Effector memory CD4-positive, alpha-beta T cell (primary cell): ENCODE data around the gene TMEM127.

ENCODE experiments used
- DNase-seq, 3 donors: peaks; one replicate each; pipeline ENCODE4 v3.0.0-alpha.2; 2020
- H3K27ac ChIP-seq: 2 replicates; pipeline ENCODE4 v1.7.0; 2013; ENCODE audit warnings: mild to moderate bottlenecking, low read length, moderate library complexity; ENCODE audit not compliant: insufficient read depth, poor library complexity, severe bottlenecking
- H3K27me3 ChIP-seq: replicated peaks from 2 replicates; pipeline ENCODE4 v1.7.0; 2013; ENCODE audit warnings: mild to moderate bottlenecking, low read length; ENCODE audit not compliant: insufficient read depth, control insufficient read depth, poor library complexity, severe bottlenecking
- H3K36me3 ChIP-seq: 2 replicates; pipeline ENCODE4 v1.7.0; 2013; ENCODE audit warnings: mild to moderate bottlenecking, low read length, moderate library complexity; ENCODE audit not compliant: control insufficient read depth, insufficient read depth
- H3K4me1 ChIP-seq: 2 replicates; pipeline ENCODE4 v1.7.0; 2013; ENCODE audit warnings: low read length, mild to moderate bottlenecking; ENCODE audit not compliant: control insufficient read depth, insufficient read depth, poor library complexity, severe bottlenecking
- H3K4me3 ChIP-seq: 2 replicates; pipeline ENCODE4 v1.7.0; 2013; ENCODE audit warnings: low read length, low read depth, mild to moderate bottlenecking; ENCODE audit not compliant: insufficient read depth, poor library complexity, severe bottlenecking
- H3K9me3 ChIP-seq: 2 replicates; pipeline ENCODE4 v1.7.0; 2013; ENCODE audit warnings: mild to moderate bottlenecking, low read length, moderate library complexity; ENCODE audit not compliant: control insufficient read depth

TMEM127 gene

GRCh38 chr2:96208143-96209010, 57.4 kb downstream of the TMEM127 start, which contains the start of gene STARD7:
Gene STARD7 (minus strand): TSS chr2:96208827. CDS start chr2:96208434, 393 bp downstream.
- Histone ChIP-seq H3K27me3 (no peaks in the 10 kb centered on the region), H3K9me3 (no peaks in the 10 kb centered on the region), H3K4me1 (peaks cover 25% of the 10 kb centered on the region), H3K36me3 (no peaks in the 10 kb centered on the region), H3K27ac (peak within 1 kb of the TSS; percentile 69), H3K4me3 (peak within 1 kb of the TSS; percentile 92)
- peak; percentile 84 to 93 (median 92) for DNase-seq

- H3K27ac ChIP-seq: peak overlapping the region; percentile 69
- no peaks in the 10 kb centered on the region for H3K9me3 ChIP-seq
- peaks cover 25% of the 10 kb centered on the region for H3K4me1 ChIP-seq
- H3K36me3 ChIP-seq: no peaks in the 10 kb centered on the region
- peak overlapping the region; percentile 92 for H3K4me3 ChIP-seq
- DNase-seq: no peak
- no peaks in the 10 kb centered on the region for H3K27me3 ChIP-seq
These were observed 58.0 kb downstream of the TMEM127 start for GRCh38 chr2:96207774-96208142.

- H3K4me1 ChIP-seq: peaks cover 29% of the 10 kb centered on the region
- no peaks in the 10 kb centered on the region for H3K27me3 ChIP-seq
- no peak for DNase-seq
- H3K36me3 ChIP-seq: no peaks in the 10 kb centered on the region
- H3K4me3 ChIP-seq: peak overlapping the region; percentile 92
- H3K9me3 ChIP-seq: no peaks in the 10 kb centered on the region
- peak overlapping the region; percentile 69 for H3K27ac ChIP-seq
These were observed 58.6 kb downstream of the TMEM127 start for GRCh38 chr2:96207073-96207773.

GRCh38 chr2:96205888-96206287, 59.9 kb downstream of the TMEM127 start:
- Histone ChIP-seq H3K36me3 (no peaks in the 10 kb centered on the region), H3K9me3 (no peaks in the 10 kb centered on the region), H3K4me3 (no peak overlapping the region), H3K27ac (no peak overlapping the region), H3K4me1 (peaks cover 34% of the 10 kb centered on the region), H3K27me3 (no peaks in the 10 kb centered on the region)
- DNase-seq: no peak

GRCh38 chr2:96204836-96205624, 60.8 kb downstream of the TMEM127 start:
- H3K4me1 ChIP-seq: peaks cover 34% of the 10 kb centered on the region
- no peak for DNase-seq
- H3K27me3 ChIP-seq: no peaks in the 10 kb centered on the region
- H3K27ac ChIP-seq: no peak overlapping the region
- no peak overlapping the region for H3K4me3 ChIP-seq
- no peaks in the 10 kb centered on the region for H3K36me3 ChIP-seq
- no peaks in the 10 kb centered on the region for H3K9me3 ChIP-seq

- no peak for DNase-seq
- H3K27me3 ChIP-seq: no peaks in the 10 kb centered on the region
- H3K9me3 ChIP-seq: no peaks in the 10 kb centered on the region
- no peaks in the 10 kb centered on the region for H3K36me3 ChIP-seq
- H3K4me3 ChIP-seq: peak overlapping the region; percentile 28
- H3K27ac ChIP-seq: no peak overlapping the region
- H3K4me1 ChIP-seq: peaks cover 34% of the 10 kb centered on the region
These were observed 62.4 kb downstream of the TMEM127 start for GRCh38 chr2:96203130-96204028.

- Histone ChIP-seq H3K4me1 (peaks cover 31% of the 10 kb centered on the region), H3K27me3 (no peaks in the 10 kb centered on the region), H3K9me3 (no peaks in the 10 kb centered on the region), H3K27ac (no peak overlapping the region), H3K4me3 (no peak overlapping the region), H3K36me3 (no peaks in the 10 kb centered on the region)
- DNase-seq: no peak
These were observed 63.5 kb downstream of the TMEM127 start for GRCh38 chr2:96202152-96202854.

GRCh38 chr2:96201338-96201737, 64.5 kb downstream of the TMEM127 start:
- Histone ChIP-seq H3K27me3 (no peaks in the 10 kb centered on the region), H3K36me3 (no peaks in the 10 kb centered on the region), H3K27ac (no peak overlapping the region), H3K9me3 (no peaks in the 10 kb centered on the region), H3K4me3 (no peak overlapping the region), H3K4me1 (peaks cover 24% of the 10 kb centered on the region)
- no peak for DNase-seq

- Histone ChIP-seq H3K4me1 (peaks cover 15% of the 10 kb centered on the region), H3K27ac (no peak overlapping the region)
These were observed 66.9 kb downstream of the TMEM127 start for GRCh38 chr2:96198921-96199320.

More at GRCh38 chr2:96198921-96199320, 66.9 kb downstream of the TMEM127 start:
- no peak overlapping the region for H3K4me3 ChIP-seq
- H3K36me3 ChIP-seq: peaks cover 17% of the 10 kb centered on the region
- no peak for DNase-seq
- no peaks in the 10 kb centered on the region for H3K27me3 ChIP-seq
- no peaks in the 10 kb centered on the region for H3K9me3 ChIP-seq
